OCI-LY7 (cell line): ENCODE data around the gene TOP1. TPM values are rescaled to one million over a fixed set of nuclear protein-coding genes. Genes with fewer than 3 reads are reported as not detected.

ENCODE experiments used
- BruUV-seq: library from RNA; stranded (reverse); fragments of 400-500 nt; replicated peaks from 2 replicates; lab custom pipeline; 2021; lab: Mats Ljungman, UMichigan
- CTCF ChIA-PET: fragments of 300-600 bp; sonication (Branson Sonifier 250); formaldehyde crosslinking; loops from one replicate; lab custom pipeline; 2022; ENCODE audit warnings: antibody characterized with exemption; ENCODE audit not compliant: unreplicated experiment; lab: Charles Lee
- POLR2A ChIA-PET: fragments of 300-600 bp; sonication (Branson Sonifier 250); formaldehyde crosslinking; loops from one replicate; lab custom pipeline; 2022; ENCODE audit warnings: antibody characterized with exemption; lab: Charles Lee
- DNase-seq: peaks from one replicate; pipeline ENCODE4 v3.0.0-alpha.2; 2015; ENCODE audit warnings: low spot score
- H2AFZ ChIP-seq: fragments of 200-600 bp; sonication (generic), shearing (Covaris generic); 2 replicates; pipeline ENCODE4 v1.6.1; 2014; ENCODE audit warnings: mild to moderate bottlenecking, antibody characterized with exemption, low read length, moderate library complexity
- H3K27ac ChIP-seq: fragments of 200-600 bp; sonication (generic); 2 replicates; pipeline ENCODE4 v1.5.1; 2014; ENCODE audit warnings: mixed run types, low read depth, mild to moderate bottlenecking, moderate library complexity, low read length, inconsistent platforms; ENCODE audit not compliant: poor library complexity, severe bottlenecking
- H3K36me3 ChIP-seq: fragments of 200-600 bp; sonication (generic); 2 replicates; pipeline ENCODE4 v1.6.1; 2014; ENCODE audit warnings: mild to moderate bottlenecking, antibody characterized with exemption, low read length, moderate library complexity, mixed read lengths; ENCODE audit not compliant: insufficient read depth
- H3K4me1 ChIP-seq: fragments of 200-600 bp; sonication (generic); 2 replicates; pipeline ENCODE4 v1.5.1; 2014; ENCODE audit warnings: mild to moderate bottlenecking, low read length; ENCODE audit not compliant: insufficient read depth, poor library complexity, severe bottlenecking
- H3K4me2 ChIP-seq: fragments of 200-600 bp; sonication (generic); 2 replicates; pipeline ENCODE4 v1.6.1; 2014; ENCODE audit warnings: mild to moderate bottlenecking, low read length
- H3K4me3 ChIP-seq: fragments of 200-600 bp; sonication (generic); 2 replicates; pipeline ENCODE4 v1.5.1; 2014; ENCODE audit warnings: mild to moderate bottlenecking, low read depth, low read length; ENCODE audit not compliant: poor library complexity, severe bottlenecking
- H3K79me2 ChIP-seq: fragments of 200-600 bp; sonication (generic); 2 replicates; pipeline ENCODE4 v1.6.1; 2016; ENCODE audit warnings: low read depth, mild to moderate bottlenecking, low read length, moderate library complexity, mixed read lengths; ENCODE audit not compliant: insufficient read depth
- H3K9me2 ChIP-seq: fragments of 200-600 bp; sonication (generic); 2 replicates; pipeline ENCODE4 v1.6.1; 2016; ENCODE audit warnings: mild to moderate bottlenecking, low read length, mixed read lengths; ENCODE audit not compliant: insufficient read depth
- H3K9me3 ChIP-seq: fragments of 200-600 bp; sonication (generic); 2 replicates; pipeline ENCODE4 v1.6.1; 2014; ENCODE audit warnings: mild to moderate bottlenecking, mixed run types, low read length, mixed read lengths
- H4K20me1 ChIP-seq: fragments of 200-600 bp; sonication (generic); 2 replicates; pipeline ENCODE4 v1.6.1; 2014; ENCODE audit warnings: mild to moderate bottlenecking, antibody characterized with exemption, low read length, moderate library complexity, mixed read lengths; ENCODE audit not compliant: insufficient read depth
- CTCF ChIP-seq: fragments of 200-600 bp; sonication (generic); conservative IDR thresholded peaks from 2 replicates; pipeline ENCODE4 v1.5.1; 2014; ENCODE audit warnings: mild to moderate bottlenecking, antibody characterized with exemption, low read length, moderate library complexity, mixed read lengths
- EZH2phosphoT487 ChIP-seq: fragments of 200-600 bp; sonication (generic); IDR thresholded peaks from 2 replicates; pipeline ENCODE4 v1.6.1; 2018; ENCODE audit warnings: low read depth, borderline replicate concordance, mild to moderate bottlenecking, mixed run types, antibody characterized with exemption, low read length, moderate library complexity, mixed read lengths
- intact Hi-C: fragments of 100-400 bp; cut with micrococcal nuclease; formaldehyde crosslinking; loops from one replicate; pipeline ENCODE4 v1.10.0; 2022; ENCODE audit not compliant: unreplicated experiment
- total RNA-seq, 2 experiments: library from RNA; depleted of rRNA in 1 of 2; stranded (reverse); fragments of >200 nt in 1 of 2; shearing (Covaris generic) in 1 of 2; gene quantifications; 2 replicates each; pipeline ENCODE4 v1.2.3, GENCODE V29; 2014 to 2022

The TOP1 gene
- total RNA-seq, 2 experiments from 2014 or later: 44.6 to 200 TPM

GRCh38 chr20:41145317-41145716 is 116.7 kb downstream of the TOP1 start:
- H3K9me2 ChIP-seq: no peaks in the 10 kb centered on the region
- peaks cover 35% of the 10 kb centered on the region for H3K36me3 ChIP-seq
- no peak overlapping the region for H2AFZ ChIP-seq
- no peak overlapping the region for H3K4me3 ChIP-seq
- intact Hi-C loops: no loop called here
- TF ChIP-seq CTCF (no peak), EZH2phosphoT487 (no peak)
- H3K9me3 ChIP-seq: no peaks in the 10 kb centered on the region
- no peak for DNase-seq
- ChIA-PET POLR2A (interaction anchor here (0.6 to 1.4 kb wide), 2 partner anchors 12 to 88 kb away, joined by 3 read pairs; no protein-coding TSS in a partner anchor), CTCF (interaction anchor here (0.5 kb wide), 1 partner anchor 205 kb away, joined by 6 read pairs; no protein-coding TSS in a partner anchor)
- no TSS peak for BruUV-seq
- peaks cover 20% of the 10 kb centered on the region; the same call in 1 of the 2 replicates for H4K20me1 ChIP-seq
- H3K79me2 ChIP-seq: peaks cover 96% of the 10 kb centered on the region
- peak overlapping the region; percentile 52 for H3K27ac ChIP-seq
- peaks cover 68% of the 10 kb centered on the region for H3K4me1 ChIP-seq
- peak overlapping the region; percentile 61; the same call in 1 of the 2 replicates for H3K4me2 ChIP-seq

- DNase-seq: peak; percentile 67
- peaks cover 61% of the 10 kb centered on the region for H3K4me1 ChIP-seq
- TF ChIP-seq EZH2phosphoT487 (no peak), CTCF (no peak)
- ChIA-PET POLR2A (interaction anchor here (0.6 to 1.4 kb wide), 2 partner anchors 11 to 89 kb away, joined by 3 read pairs; no protein-coding TSS in a partner anchor), CTCF (interaction anchor here (0.5 to 0.7 kb wide), 2 partner anchors 11 to 206 kb away, joined by 3 to 6 read pairs; no protein-coding TSS in a partner anchor)
- no TSS peak for BruUV-seq
- no peak overlapping the region for H2AFZ ChIP-seq
- H4K20me1 ChIP-seq: peaks cover 20% of the 10 kb centered on the region; the same call in 1 of the 2 replicates
- peak overlapping the region; percentile 61 for H3K4me2 ChIP-seq
- peak overlapping the region; percentile 20 for H3K4me3 ChIP-seq
- no peaks in the 10 kb centered on the region for H3K9me3 ChIP-seq
- H3K36me3 ChIP-seq: peaks cover 35% of the 10 kb centered on the region
- H3K79me2 ChIP-seq: peaks cover 94% of the 10 kb centered on the region
- intact Hi-C loops: no loop called here
- no peaks in the 10 kb centered on the region for H3K9me2 ChIP-seq
- H3K27ac ChIP-seq: peak overlapping the region; percentile 52
Measured at GRCh38 chr20:41145821-41146620, 117.4 kb downstream of the TOP1 start.
